ENCODE results near the gene TMPRSS6.

Gene TMPRSS6

GRCh38 chr22:37091994-37092393 is 17.5 kb downstream of the TMPRSS6 start:
- Histone ChIP-seq H4K20me1 (ENCODE audit: low read depth, low read length) (no peaks in the 10 kb centered on the region), H3F3A (ENCODE audit: insufficient read depth) (no peaks in the 10 kb centered on the region), H3K9me2 (replicated peaks; ENCODE audit: insufficient read depth, low read length) (no peaks in the 10 kb centered on the region), H3K27me3 (ENCODE audit: low read length) (no peaks in the 10 kb centered on the region), H3K9ac (ENCODE audit: low read length) (no peak overlapping the region), H3K4me3 (ENCODE audit: insufficient read depth, low read length, poor library complexity, severe bottlenecking) (no peak overlapping the region), H3K36me3 (ENCODE audit: low read length) (no peaks in the 10 kb centered on the region), H3K27ac (ENCODE audit: low read depth, low read length) (no peak overlapping the region), H2AFZ (ENCODE audit: low read depth, low read length, severe bottlenecking) (no peak overlapping the region), H3K4me2 (ENCODE audit: low read depth, low read length, poor library complexity, severe bottlenecking) (no peak overlapping the region), H3K79me2 (ENCODE audit: insufficient read depth, low read length) (no peaks in the 10 kb centered on the region), H3K9me3 (ENCODE audit: insufficient read depth, low read length) (no peaks in the 10 kb centered on the region)
- no peak for TF ChIP-seq EZH2phosphoT487 (conservative IDR thresholded peaks at IDR 0.05; ENCODE audit: low read length)
- TF ChIP-seq, protein P1, sequence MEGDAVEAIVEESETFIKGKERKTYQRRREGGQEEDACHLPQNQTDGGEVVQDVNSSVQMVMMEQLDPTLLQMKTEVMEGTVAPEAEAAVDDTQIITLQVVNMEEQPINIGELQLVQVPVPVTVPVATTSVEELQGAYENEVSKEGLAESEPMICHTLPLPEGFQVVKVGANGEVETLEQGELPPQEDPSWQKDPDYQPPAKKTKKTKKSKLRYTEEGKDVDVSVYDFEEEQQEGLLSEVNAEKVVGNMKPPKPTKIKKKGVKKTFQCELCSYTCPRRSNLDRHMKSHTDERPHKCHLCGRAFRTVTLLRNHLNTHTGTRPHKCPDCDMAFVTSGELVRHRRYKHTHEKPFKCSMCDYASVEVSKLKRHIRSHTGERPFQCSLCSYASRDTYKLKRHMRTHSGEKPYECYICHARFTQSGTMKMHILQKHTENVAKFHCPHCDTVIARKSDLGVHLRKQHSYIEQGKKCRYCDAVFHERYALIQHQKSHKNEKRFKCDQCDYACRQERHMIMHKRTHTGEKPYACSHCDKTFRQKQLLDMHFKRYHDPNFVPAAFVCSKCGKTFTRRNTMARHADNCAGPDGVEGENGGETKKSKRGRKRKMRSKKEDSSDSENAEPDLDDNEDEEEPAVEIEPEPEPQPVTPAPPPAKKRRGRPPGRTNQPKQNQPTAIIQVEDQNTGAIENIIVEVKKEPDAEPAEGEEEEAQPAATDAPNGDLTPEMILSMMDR (IDR thresholded peaks at IDR 0.05; ENCODE audit: insufficient read depth, low read length, poor library complexity, severe bottlenecking) = no peak

GRCh38 chr22:37090920-37091695 is 18.4 kb downstream of the TMPRSS6 start:
- Histone ChIP-seq H3K4me3 (ENCODE audit: insufficient read depth, low read length, poor library complexity, severe bottlenecking) (no peak overlapping the region), H3K4me2 (ENCODE audit: low read depth, low read length, poor library complexity, severe bottlenecking) (no peak overlapping the region), H3K79me2 (ENCODE audit: insufficient read depth, low read length) (no peaks in the 10 kb centered on the region), H3F3A (ENCODE audit: insufficient read depth) (no peaks in the 10 kb centered on the region), H4K20me1 (ENCODE audit: low read depth, low read length) (no peaks in the 10 kb centered on the region), H3K9me2 (replicated peaks; ENCODE audit: insufficient read depth, low read length) (no peaks in the 10 kb centered on the region), H2AFZ (ENCODE audit: low read depth, low read length, severe bottlenecking) (no peak overlapping the region), H3K9me3 (ENCODE audit: insufficient read depth, low read length) (no peaks in the 10 kb centered on the region), H3K27me3 (ENCODE audit: low read length) (no peaks in the 10 kb centered on the region), H3K27ac (ENCODE audit: low read depth, low read length) (no peak overlapping the region), H3K36me3 (ENCODE audit: low read length) (no peaks in the 10 kb centered on the region), H3K9ac (ENCODE audit: low read length) (no peak overlapping the region)
- TF ChIP-seq EZH2phosphoT487 (conservative IDR thresholded peaks at IDR 0.05; ENCODE audit: low read length) = no peak
- TF ChIP-seq, protein P1 (IDR thresholded peaks at IDR 0.05; ENCODE audit: insufficient read depth, low read length, poor library complexity, severe bottlenecking) = no peak

- no peaks in the 10 kb centered on the region for H3K9me2 ChIP-seq (replicated peaks; ENCODE audit: insufficient read depth, low read length)
- H3K27ac ChIP-seq (ENCODE audit: low read depth, low read length) = no peak overlapping the region
- no peaks in the 10 kb centered on the region for H3K79me2 ChIP-seq (ENCODE audit: insufficient read depth, low read length)
- H3K9ac ChIP-seq (ENCODE audit: low read length) = no peak overlapping the region
- no peaks in the 10 kb centered on the region for H4K20me1 ChIP-seq (ENCODE audit: low read depth, low read length)
- H3K4me2 ChIP-seq (ENCODE audit: low read depth, low read length, poor library complexity, severe bottlenecking) = no peak overlapping the region
- H2AFZ ChIP-seq (ENCODE audit: low read depth, low read length, severe bottlenecking) = no peak overlapping the region
- TF ChIP-seq, protein P1 (IDR thresholded peaks at IDR 0.05; ENCODE audit: insufficient read depth, low read length, poor library complexity, severe bottlenecking) = no peak
- TF ChIP-seq EZH2phosphoT487 (conservative IDR thresholded peaks at IDR 0.05; ENCODE audit: low read length) = no peak
- H3F3A ChIP-seq (ENCODE audit: insufficient read depth) = no peaks in the 10 kb centered on the region
- H3K9me3 ChIP-seq (ENCODE audit: insufficient read depth, low read length) = no peaks in the 10 kb centered on the region
- no peak overlapping the region for H3K4me3 ChIP-seq (ENCODE audit: insufficient read depth, low read length, poor library complexity, severe bottlenecking)
- no peaks in the 10 kb centered on the region for H3K27me3 ChIP-seq (ENCODE audit: low read length)
- H3K36me3 ChIP-seq (ENCODE audit: low read length) = no peaks in the 10 kb centered on the region
Observed at GRCh38 chr22:37089434-37089833, 20.1 kb downstream of the TMPRSS6 start.

Measured in SU-DHL-6 (cell line).